ENCODE data around the gene LRRC8C.
"Not testable (repeated sequence)": the region's sequence is repeated elsewhere in the genome, so short reads cannot be mapped to it uniquely, and the experiment has no call there.

LRRC8C gene

DNA sequence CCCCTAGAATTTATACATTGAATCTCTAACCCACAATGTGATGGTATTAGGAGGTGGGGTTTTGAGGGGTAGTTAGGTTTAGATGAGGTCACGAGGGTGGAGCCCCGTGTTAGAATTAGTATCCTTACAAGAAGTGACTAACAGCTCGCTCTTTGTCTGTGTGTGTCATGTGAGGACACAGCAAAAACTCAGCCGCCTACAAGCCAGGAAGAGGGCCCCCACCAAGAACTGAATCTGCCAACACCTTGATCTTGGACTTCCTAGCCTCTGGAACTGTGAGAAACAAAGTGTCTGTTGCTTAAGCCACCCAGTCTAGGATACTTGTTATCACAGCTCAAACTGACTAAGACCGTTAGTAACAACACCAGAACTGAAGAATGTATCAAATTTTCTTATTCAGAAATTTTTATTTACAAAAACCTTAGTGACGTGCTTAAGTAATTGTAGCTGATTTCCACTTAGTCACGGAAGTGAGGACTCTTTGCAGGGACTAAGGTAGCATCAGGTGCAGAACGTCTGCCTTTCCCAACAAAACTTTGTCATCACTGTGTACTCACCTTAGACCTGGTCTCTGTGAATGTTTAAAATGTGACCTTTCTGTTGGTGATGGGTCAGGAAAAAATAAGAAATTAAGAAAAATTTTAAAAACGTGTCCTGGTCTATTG, 24.5 kb upstream of the LRRC8C start:
- peak; percentile 78 for DNase-seq

GRCh38 chr1:89608984-89609725, 23.8 kb upstream of the LRRC8C start:
- peak; percentile 68 for DNase-seq

DNA sequence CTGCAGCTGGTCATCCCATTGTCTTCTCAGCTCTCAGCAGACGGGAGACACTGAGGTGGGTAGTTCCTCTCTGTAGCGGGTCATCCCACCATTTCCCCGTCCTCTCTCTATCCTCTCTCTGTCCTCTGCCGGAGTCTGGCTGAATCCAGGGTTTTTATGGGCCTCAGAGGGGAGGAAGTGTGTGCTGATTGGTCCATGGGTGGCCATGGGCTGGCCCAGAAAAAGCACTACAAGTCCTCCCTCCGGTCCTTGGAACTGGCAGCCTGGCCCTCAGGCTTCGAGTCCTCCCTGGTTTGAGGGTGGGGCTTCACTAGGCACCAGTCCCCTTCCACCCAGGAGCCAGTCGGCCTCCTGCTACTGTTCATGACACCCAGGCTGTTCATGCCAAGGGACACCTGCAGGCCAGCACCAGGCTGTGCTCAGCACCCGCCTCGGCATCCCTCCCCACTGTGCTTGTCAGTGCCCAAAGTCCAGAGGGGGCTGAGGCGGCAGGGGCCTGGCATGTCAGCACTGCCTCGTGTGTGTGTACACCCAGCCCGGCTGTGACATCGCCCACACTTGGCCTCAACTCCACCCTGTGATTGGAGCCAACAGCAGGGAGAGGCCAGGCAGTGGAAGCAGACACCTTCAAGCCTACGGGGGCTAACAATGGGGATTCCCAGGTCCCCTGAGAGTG, 23.0 kb upstream of the LRRC8C start:
- DNase-seq: peak; percentile 8

GRCh38 chr1:89610457-89611011, 22.4 kb upstream of the LRRC8C start:
- DNase-seq: peak; percentile 33

GRCh38 chr1:89611721-89612120, 21.2 kb upstream of the LRRC8C start:
- no peak for DNase-seq

GRCh38 chr1:89613928-89614327, 19.0 kb upstream of the LRRC8C start:
- no peak for DNase-seq

GRCh38 chr1:89615676-89616598, 17.0 kb upstream of the LRRC8C start:
- no peak for DNase-seq

GRCh38 chr1:89616844-89617627, 15.9 kb upstream of the LRRC8C start:
- DNase-seq: no peak

- no peak for DNase-seq
These were observed 12.3 kb upstream of the LRRC8C start for GRCh38 chr1:89620664-89621063.

GRCh38 chr1:89622895-89623294, 10.0 kb upstream of the LRRC8C start:
- no peak for DNase-seq

- DNase-seq: no peak
These were observed 8.6 kb upstream of the LRRC8C start for GRCh38 chr1:89624314-89624713.

- no peak for DNase-seq
These were observed 8.1 kb upstream of the LRRC8C start for GRCh38 chr1:89624715-89625323.

DNA sequence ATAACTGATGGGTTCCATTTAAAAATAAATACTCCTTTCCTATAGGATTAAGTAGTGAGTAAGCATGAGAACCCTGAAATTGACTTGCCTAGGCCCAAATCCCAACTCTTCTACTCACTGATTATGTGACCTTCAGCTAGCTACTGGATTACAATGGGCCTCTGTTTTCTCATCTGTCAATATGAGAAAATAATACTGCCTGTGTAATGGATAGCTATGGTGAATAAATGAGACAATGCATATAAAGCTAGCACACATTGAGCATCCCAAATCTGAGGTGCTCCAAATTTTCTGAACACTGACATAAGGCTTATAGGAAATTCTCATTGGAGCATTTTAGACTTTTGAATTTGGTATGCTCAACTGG, 5.3 kb upstream of the LRRC8C start:
- DNase-seq: no peak

DNA sequence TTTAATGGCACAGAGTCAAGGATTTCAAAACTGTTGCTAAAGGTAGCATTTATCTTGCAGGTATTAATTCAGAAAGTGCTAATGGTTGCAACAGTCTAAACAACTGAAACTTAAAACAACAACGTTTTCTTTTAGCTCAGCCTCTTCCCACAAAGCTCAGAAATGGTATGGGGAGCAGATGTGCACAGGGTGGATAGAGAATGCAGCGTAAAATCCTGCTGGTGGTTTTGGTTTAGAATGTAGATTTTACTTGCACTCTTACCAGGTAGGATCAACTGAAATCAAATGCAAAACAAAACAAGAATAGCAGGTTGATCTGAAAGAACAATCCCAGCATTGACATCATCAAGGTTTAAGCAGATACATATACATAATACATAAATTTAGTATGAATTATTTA, 3.8 kb upstream of the LRRC8C start:
- DNase-seq: no peak

DNA sequence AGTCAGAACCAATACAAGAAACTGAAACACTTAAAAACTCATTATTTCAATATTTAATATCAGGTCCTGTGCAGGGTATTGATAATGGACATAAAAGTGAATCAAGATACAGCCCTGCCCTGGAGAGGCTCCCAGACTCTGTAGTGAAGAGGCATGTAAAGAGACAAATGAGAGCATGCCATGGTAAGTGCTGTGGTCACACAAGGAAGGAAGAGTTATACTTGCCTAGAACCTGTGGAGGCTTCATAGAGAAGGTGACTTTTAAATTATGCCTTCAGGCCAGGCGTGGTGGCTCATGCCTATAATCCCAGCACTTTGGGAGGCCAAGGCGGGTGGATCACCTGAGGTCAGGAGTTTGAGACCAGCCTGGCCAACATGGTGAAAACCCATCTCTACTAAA, 3.3 kb upstream of the LRRC8C start:
- not testable (repeated sequence) for DNase-seq

- DNase-seq: no peak
These were observed 2.9 kb upstream of the LRRC8C start for GRCh38 chr1:89630048-89630447.

- no peak for DNase-seq
These were observed 884 bp upstream of the LRRC8C start for GRCh38 chr1:89631816-89632656.

GRCh38 chr1:89633248-89633799, 404 bp downstream of the LRRC8C start:
- DNase-seq: peak; percentile 56

DNA sequence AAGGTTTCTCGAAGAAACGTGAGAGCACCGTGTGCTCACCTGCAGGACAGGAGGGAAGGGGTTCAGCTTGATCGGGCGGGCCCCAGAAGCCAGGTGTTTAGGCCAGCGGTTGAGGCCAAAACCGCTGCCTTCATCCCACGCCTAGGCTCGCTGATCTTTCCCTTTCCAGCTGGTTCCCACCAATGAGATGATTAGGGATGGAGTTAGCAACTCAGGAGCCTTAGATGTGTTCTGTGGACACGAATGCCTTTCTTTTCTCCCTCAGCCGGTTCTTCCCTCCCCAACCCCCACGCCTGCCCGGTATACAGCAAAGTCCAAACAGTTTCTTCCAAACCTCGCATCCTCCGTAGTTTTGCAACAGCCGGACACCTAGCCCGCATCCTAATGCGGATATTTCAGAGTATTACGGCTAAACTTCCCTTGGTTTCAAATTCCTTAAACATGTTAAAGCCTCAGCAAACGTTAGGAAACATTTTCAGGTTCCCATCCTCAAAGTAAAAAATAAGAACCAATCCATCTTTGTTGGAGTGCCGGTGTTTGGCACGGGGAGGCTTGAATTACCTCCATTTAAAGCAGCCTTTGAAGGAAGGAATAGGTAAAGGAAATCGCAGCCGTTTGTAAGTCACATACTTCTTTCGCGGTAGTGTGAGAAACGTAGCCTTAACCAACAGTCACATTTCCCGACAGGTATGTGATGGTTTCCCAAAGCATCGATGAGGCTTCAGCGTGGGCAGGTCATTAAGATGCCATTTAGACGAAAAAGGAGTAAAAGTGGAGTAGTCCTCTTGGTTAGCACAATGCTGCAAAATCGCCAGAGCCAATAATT, 1.1 kb downstream of the LRRC8C start:
- peak; percentile 31 for DNase-seq

All from stimulated activated naive CD4-positive, alpha-beta T cell treated with Interleukin-2 at 50 U/mL for 16 hours (primary cell).